Stimulated activated CD8-positive, alpha-beta memory T cell treated with anti-CD3 and anti-CD28 coated beads, Interleukin-7, amount 100 ng/mL, for 4 hours (primary cell): ENCODE measurements around the gene ADAMTSL1.

Experiments
- DNase-seq, 2 donors: peaks; one replicate each; pipeline ENCODE4 v3.0.0-alpha.2; 2020; ENCODE audit warnings: low read depth in 2 of 2

The ADAMTSL1 gene

DNA sequence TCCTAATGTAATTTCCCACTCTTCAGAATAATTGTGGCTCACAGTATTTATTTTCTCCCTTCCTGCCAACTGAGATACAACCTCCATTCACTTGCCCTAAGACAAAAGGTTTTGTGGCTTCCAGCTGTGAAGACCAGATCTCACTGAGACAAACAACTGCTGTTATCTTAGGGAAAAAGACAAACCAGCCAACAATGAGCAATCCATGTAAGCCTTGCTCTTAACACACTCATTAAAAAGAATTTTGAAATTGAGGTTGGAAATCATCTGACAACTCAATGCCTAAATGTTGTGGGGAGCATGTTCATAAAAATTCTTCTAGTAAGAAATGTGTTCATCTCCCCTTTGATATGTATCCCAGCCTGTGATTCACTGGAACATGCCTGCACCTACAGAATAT, 132.9 kb downstream of the ADAMTSL1 start:
- DNase-seq, result no peak

DNA sequence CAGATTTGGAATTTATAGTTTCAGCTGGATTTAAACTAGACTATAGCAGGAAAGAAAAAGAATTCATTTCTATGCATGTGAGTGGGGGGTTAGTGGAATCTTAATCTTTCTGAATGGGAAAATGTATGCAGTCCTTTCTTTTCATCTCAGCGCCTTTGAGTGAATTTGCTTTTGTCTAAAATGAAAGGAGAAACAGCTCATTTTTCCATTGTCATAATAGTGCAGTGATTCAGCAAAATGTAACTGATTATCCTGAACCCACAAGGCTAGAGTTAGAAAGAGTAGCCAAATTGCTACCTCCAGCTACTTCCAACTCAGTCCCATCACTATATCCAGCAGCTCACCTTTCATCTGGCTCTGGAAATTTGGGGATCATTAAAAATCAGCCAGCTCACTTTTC, 134.4 kb downstream of the ADAMTSL1 start:
- DNase-seq, result no peak

GRCh38 chr9:18610956-18611355, 137.0 kb downstream of the ADAMTSL1 start:
- no peak for DNase-seq

DNA sequence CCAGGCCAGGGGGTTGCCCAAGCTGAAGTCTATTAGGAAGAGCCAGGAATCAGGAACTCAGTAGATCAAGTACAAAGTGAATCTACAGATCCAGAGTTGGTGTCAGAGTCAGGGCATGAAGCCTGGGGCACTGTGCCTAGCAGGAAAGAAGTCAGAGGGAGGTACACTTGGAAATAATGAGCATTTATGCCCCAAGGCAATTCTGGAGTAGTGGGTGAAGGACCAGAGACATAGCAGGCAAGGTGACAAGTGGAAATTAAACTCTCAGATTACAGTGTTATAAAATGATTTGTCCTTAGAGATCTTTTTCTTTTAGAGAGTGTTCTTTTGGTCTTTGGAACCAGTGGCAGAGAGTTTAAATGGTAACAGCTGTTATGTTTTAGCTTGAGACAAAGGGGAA, 138.0 kb downstream of the ADAMTSL1 start:
- DNase-seq, result no peak

- no peak for DNase-seq
Observed at GRCh38 chr9:18614116-18614515, 140.2 kb downstream of the ADAMTSL1 start.

- DNase-seq, result no peak
Observed at GRCh38 chr9:18614651-18615050, 140.7 kb downstream of the ADAMTSL1 start.

GRCh38 chr9:18616976-18617375, 143.0 kb downstream of the ADAMTSL1 start:
- DNase-seq, result no peak

GRCh38 chr9:18617759-18618158, 143.8 kb downstream of the ADAMTSL1 start:
- no peak for DNase-seq

GRCh38 chr9:18618862-18619261, 144.9 kb downstream of the ADAMTSL1 start:
- DNase-seq, result no peak

DNA sequence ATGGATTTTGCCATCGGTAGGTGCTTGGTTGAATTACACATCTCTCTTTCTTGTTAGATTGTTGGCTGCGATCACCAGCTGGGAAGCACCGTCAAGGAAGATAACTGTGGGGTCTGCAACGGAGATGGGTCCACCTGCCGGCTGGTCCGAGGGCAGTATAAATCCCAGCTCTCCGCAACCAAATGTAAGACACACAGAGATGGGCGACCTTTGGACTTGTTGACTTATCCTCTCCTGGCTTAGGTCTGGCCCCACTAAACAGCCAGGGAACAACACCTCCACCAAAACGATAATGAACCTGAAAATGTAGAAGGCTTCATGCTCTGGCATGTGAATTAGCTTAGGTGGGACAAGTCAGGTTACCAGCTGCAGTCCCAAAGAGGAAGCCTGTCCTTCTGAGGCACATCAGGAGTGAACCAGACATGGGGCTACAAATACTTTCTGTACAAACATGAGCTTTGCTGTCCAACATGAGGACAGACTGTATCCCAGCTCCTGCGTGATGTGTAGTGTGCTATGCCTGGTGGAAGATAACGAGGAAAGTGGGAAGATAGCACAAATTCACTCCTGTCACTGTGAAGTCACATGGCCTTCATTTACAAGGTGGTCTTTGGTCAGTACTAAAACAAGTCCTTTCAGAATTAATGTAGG, 148.4 kb downstream of the ADAMTSL1 start:
- DNase-seq, result no peak

DNA sequence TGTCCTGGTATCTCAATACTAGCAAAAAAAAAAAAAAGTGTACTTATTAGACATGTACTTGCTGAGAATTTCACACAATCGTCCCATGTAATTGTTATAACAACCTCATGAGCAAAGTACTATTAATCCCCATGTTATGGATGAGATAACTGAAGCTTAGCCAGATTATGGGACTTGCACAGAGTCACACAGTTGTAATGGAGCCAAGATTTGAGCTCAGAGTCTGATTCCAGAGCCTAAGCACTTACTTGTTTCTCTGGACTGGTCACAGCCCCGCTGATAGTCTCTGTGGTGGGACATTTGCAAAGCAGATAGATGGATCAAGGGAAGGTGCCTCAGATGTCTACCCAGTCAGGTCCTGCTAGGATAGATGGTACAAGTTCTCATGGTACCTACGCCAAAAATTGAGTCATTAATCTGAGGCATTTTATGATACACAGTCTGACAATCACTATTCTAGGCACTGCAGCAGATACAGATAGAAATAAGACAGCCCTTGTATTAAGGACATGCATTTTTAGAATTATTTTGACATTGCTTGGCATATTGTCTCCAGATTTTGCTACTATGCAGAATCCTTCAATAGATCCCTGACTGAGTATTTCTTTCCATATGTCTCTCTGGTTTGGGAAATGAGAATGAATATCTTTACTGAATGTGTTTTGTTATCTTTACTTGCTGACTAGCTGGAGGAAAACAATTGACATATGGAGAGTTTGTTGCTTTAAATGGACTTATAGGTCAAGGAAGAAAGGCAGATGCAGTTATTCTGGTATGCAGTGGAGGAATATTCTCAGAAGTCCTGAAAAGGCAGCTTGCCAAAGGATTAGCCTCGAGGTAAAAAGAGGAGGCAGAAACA, 149.5 kb downstream of the ADAMTSL1 start:
- no peak for DNase-seq

GRCh38 chr9:18626046-18626698, 152.2 kb downstream of the ADAMTSL1 start:
- DNase-seq, result no peak

DNA sequence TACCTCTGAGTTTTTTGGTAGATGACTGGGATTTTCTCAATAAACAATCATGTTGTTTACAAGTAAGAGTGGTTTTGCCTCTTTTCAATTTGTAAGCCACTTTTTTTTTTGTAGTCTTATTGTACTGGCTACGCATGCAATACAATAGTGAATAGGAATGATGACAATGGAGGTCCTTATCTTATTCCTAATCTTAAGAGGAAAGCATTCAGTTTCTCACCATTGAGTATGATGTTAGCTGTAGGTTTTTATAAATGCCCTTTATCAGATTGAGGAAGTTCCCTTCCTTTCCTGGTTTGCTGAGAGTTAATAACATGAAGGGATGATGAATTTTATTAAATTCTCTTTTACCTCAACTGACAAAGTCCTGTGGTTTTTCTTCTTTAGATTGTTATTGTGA, 155.2 kb downstream of the ADAMTSL1 start:
- no peak for DNase-seq

DNA sequence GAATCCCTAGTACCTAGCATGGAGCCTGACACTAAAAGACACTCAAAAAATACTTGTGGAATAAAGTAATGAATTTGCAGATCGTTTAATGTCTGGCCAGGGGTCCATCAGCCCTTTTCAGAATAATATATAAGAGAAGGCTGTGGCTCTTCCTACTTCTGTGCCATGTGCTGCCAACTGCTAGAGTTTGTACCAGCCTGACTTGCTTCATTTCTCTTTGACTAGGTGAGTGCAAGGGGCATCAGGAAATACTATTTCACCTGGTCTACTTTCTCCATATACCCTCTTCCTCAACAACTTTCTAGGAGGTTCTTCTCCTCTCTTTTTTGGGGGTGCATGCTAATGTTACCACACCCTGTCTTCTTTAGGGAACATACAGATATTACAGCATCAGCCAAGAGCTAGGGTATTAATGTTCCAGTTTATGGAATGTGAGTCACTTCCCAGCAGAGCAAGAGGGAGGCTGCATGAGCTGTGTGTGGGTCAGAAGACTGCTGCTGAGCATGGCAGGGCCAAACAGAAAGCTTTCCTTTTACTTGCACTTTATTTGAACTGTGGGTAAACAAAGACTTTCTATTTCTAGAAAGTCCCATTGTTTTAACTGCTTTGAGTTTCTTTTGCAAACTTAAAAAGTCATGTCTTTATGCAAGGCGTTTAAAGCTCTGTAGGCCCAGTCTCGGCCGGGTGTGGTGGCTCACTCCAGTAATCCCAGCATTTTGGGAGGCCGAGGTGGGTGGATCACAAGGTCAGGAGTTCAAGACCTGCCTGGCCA, 158.9 kb downstream of the ADAMTSL1 start:
- no peak for DNase-seq

- no peak for DNase-seq
Observed at GRCh38 chr9:18636781-18637180, 162.8 kb downstream of the ADAMTSL1 start.

- DNase-seq, result no peak
Observed at GRCh38 chr9:18638371-18639249, 164.7 kb downstream of the ADAMTSL1 start.

- DNase-seq, result no peak
Observed at GRCh38 chr9:18639911-18640310, 166.0 kb downstream of the ADAMTSL1 start.

DNA sequence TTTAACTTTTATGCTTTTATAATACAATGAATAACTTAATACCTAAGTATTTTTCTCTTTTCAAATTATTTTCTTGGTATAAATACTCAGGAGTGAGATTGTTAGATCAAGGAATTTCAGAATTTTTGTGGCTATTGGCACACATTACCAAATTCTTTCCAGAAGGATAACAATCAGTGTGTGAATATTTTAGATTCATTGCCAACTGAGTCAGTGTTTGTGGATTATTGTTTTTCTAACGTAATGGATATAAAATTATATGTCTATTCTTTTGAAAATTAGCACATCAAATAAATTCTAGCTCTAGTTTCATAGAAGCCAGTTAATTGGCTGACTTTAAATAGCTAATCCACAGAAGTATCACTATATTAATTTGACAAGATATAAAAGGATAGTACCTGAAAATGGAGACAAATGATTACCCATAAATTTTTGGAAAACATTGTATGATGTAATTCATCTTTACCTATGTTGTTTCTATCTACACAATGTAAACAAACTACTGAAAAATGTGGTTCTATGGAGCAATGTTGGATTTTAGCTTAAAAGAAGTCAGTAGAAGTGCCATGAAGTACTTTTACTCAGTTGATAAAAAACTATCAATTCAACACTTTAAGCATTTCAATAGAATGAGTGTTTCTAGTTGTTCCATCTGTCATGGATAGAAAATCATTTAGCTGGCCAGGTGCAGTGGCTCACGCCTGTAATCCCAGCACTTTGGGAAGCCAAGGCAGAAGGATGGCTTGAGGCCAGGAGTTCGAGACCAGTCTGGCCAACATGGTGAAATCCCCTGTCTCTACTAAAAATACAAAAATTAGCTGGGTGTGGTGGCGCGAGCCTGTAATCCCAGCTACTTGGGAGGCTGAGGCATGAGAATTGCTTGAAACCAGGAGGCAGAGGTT, 185.1 kb downstream of the ADAMTSL1 start:
- no peak for DNase-seq

GRCh38 chr9:18660001-18660400, 186.0 kb downstream of the ADAMTSL1 start:
- DNase-seq, result no peak

DNA sequence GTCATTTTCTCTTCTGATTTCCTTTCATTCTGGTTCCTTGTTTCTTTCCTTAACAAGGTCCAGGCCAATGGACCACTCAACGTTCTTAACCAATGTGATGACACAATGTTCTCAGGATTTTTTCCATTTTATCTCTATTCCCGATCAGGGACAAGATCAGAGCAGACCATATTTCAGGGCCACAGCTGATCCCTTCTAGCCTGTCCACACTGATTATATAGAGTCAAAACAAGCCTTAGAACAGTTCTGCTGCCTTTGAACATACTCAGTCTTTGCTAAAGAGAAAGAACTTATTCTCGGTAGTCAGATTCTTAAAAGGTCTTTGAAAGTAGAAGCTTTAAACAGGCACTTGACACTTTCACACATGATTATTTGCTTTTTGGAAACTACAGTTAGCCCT, 188.4 kb downstream of the ADAMTSL1 start:
- no peak for DNase-seq
